Mucosa of rectum (tissue), 2 donors: ENCODE data around the gene RNF223.

Source experiments
- H3K27ac ChIP-seq, 2 donors: one replicate each; pipeline ENCODE4 v1.7.0; 2013; ENCODE audit warnings: inconsistent platforms in 2 of 2, low read depth in 2 of 2, low read length in 2 of 2
- H3K27me3 ChIP-seq, 2 donors: one replicate each; pipeline ENCODE4 v1.7.0; 2013; ENCODE audit warnings: low read length in 2 of 2; ENCODE audit not compliant: control insufficient read depth in 2 of 2, insufficient read depth in 2 of 2
- H3K36me3 ChIP-seq, 2 donors: one replicate each; pipeline ENCODE4 v1.7.0; 2013; ENCODE audit warnings: low read length in 2 of 2; ENCODE audit not compliant: control insufficient read depth in 2 of 2, insufficient read depth in 2 of 2
- H3K4me1 ChIP-seq, 2 donors: one replicate each; pipeline ENCODE4 v1.7.0; 2013; ENCODE audit warnings: low read length in 2 of 2, mild to moderate bottlenecking in 1 of 2; ENCODE audit not compliant: control insufficient read depth in 2 of 2, insufficient read depth in 2 of 2
- H3K4me3 ChIP-seq, 2 donors: one replicate each; pipeline ENCODE4 v1.7.0; 2013; ENCODE audit warnings: low read length in 2 of 2
- H3K9ac ChIP-seq, 2 donors: one replicate each; pipeline ENCODE4 v1.7.0; 2013; ENCODE audit warnings: low read length in 2 of 2, low read depth in 1 of 2, mild to moderate bottlenecking in 1 of 2
- H3K9me3 ChIP-seq, 2 donors: one replicate each; pipeline ENCODE4 v1.7.0; 2013; ENCODE audit warnings: low read length in 2 of 2; ENCODE audit not compliant: control insufficient read depth in 2 of 2
- donor health status: healthy.
- donor health status: Normal muscosa, but diverticular disease.

RNF223 gene

DNA sequence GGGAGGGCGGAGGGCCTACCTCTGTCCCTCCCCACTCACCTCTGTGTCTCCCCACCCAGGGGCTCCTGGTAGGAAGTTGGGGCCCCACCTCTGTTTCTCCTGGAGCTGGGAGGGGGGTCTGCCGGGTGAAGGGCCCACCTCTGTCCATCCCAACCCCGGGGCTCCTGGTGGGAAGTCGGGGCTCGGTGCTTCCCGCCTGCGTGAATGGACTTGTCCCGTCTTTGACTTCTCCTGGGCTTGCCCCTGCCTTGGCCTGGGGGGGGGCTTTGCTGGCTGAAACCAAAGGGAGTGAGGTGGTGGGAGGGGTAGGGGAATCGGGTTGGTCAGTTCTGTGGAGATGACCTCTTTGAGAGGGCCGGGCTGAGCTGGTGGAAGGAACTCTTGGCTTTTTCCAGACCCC is 48.4 kb downstream of the RNF223 start:
- Histone ChIP-seq H3K4me1 (peaks cover 3 to 8% of the 10 kb centered on the region in 2 donors), H3K9me3 (no peaks in the 10 kb centered on the region), H3K36me3 (no peaks in the 10 kb centered on the region), H3K9ac (no peak overlapping the region), H3K27me3 (no peaks in the 10 kb centered on the region), H3K4me3 (no peak overlapping the region), H3K27ac (no peak overlapping the region)

DNA sequence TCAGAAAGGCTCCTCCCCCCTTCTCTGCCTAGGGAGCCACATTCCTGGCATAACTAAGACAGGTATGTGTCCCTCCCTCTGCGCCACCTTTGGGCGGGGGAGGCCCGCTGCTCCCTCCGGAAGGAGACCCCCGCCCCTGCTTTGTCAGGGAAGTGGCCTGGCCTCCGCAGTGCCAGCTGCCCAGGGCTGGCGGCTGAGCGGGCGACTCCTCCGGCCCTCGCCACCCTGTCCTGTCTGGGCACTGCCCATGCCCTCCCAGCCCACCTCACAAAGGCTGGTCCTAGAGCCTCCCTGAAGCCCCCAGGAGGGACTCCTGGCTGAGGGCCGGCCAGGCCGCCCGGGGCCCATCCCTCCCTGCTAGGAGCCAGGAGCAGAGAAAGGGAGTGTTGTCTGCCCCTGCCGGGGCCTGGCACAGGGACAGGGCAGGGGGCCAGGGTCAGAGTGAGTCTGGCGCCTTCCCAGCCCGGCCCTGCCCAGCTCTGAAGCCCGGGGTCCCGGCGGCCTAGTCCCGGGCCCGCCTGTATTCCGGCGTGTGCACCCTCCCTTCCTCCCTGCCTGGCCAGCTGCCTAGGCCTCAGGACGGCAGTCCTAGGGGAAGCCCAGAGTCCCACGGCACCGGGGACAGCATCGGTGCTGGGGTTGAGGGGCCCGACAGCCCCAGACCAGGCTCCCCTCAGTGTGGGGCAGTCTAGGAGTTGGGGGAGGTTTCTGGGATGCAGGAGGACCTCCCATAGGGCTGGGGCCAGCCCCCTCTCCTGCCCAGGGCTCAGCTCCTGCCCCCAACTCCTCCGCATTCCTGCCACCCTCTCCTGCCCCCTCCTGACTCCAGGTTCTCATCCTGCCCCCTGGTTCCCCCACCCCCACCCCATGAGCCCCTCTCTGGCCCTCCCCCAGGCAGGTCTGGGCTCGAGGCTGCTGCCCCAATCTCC is 49.1 kb downstream of the RNF223 start:
- Histone ChIP-seq H3K9ac (no peak overlapping the region), H3K9me3 (no peaks in the 10 kb centered on the region), H3K36me3 (no peaks in the 10 kb centered on the region), H3K4me1 (peaks cover 3 to 8% of the 10 kb centered on the region in 2 donors), H3K4me3 (no peak overlapping the region), H3K27ac (no peak overlapping the region), H3K27me3 (no peaks in the 10 kb centered on the region)

DNA sequence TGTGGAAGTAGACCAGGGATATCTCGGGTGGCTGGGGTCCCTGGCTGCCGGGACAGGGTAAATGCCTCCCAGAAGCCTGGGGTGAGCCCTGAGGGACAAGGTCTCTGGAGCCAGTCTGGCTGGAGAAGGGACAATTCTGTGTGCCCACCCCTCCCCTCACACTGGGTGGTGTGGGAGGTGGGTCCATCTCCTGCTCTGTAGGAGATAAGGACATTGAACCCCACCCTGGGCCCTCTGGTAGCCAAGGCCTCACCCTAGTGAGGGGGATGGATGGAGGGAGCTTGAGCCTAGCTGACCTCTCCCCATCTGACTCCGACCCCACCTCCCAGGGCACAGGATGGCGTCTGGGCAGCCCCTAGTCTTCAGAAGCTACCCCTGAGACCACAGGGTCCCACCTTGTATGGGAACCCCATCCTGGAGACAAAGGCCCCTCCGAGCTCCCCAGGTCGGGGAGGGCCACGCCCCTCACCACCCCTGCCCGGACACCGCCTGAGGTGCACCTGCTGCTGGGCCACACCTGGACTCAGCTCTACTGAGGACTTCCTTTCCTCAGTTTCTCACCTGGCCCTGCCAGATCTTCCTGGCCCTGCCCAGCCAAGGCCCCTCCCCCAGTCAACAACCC is 49.8 kb downstream of the RNF223 start:
- no peak overlapping the region for H3K4me3 ChIP-seq
- no peaks in the 10 kb centered on the region for H3K27me3 ChIP-seq
- no peak overlapping the region for H3K27ac ChIP-seq
- no peak overlapping the region for H3K9ac ChIP-seq
- no peaks in the 10 kb centered on the region for H3K9me3 ChIP-seq
- peaks cover 3 to 8% of the 10 kb centered on the region in 2 donors for H3K4me1 ChIP-seq
- H3K36me3 ChIP-seq, result no peaks in the 10 kb centered on the region

DNA sequence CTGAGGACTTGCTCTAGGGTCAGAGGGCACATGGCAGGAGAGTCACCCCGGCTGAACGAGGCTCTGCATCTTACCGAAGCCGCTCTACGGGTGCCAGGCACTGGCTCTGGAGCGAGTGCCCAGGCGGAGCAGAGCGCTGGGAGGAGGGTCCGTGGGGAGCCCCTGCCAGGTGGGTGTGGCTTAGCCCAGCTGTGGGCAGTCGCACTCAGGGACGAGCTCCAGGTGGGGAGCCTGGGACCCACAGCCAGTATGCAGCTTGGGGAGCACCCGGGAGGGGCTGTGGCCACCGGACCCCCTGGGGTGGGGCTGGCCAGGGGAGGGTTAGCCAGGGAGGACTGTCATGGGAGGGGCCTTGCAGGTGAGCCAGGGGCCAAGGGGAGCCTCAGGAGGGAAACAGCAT is 50.4 kb downstream of the RNF223 start:
- H3K36me3 ChIP-seq, result no peaks in the 10 kb centered on the region
- H3K27me3 ChIP-seq, result no peaks in the 10 kb centered on the region
- H3K4me1 ChIP-seq, result peaks cover 3 to 8% of the 10 kb centered on the region in 2 donors
- H3K9me3 ChIP-seq, result no peaks in the 10 kb centered on the region
- no peak overlapping the region for H3K27ac ChIP-seq
- H3K4me3 ChIP-seq, result no peak overlapping the region
- no peak overlapping the region for H3K9ac ChIP-seq

DNA sequence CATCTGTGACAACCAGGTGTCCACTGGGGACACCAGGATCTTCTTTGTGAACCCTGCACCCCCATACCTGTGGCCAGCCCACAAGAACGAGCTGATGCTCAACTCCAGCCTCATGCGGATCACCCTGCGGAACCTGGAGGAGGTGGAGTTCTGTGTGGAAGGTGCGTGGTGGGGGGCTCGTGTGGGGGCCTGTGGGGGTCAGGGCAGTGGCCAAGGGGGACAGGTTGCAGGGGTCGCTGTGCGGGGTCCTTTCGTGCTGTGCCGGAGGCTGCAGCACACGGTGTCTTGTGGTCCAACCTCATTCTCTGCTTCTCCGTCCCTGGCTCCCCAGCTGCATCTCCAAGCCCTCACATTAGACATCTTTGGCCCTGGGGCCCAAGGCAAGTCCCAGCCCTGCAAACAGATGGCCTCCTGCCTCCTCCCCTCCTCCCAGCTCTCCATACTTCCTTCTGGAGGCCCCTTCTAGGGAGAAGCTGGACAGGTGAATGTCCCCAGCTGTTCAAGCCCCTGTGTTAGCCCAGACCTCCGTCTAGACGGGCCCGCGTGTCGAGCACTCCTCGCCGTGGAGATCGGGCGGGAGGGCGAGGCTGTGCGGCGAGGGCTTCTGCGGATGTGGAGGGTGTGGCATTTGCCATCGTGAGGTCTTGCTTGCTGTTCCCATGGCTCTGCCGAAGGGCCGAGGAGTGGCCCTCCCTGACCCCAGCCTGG is 51.6 kb downstream of the RNF223 start:
- Histone ChIP-seq H3K27ac (no peak overlapping the region), H3K9me3 (no peaks in the 10 kb centered on the region), H3K36me3 (no peaks in the 10 kb centered on the region), H3K4me3 (no peak overlapping the region), H3K27me3 (no peaks in the 10 kb centered on the region), H3K9ac (no peak overlapping the region), H3K4me1 (peaks cover 3 to 8% of the 10 kb centered on the region in 2 donors)

DNA sequence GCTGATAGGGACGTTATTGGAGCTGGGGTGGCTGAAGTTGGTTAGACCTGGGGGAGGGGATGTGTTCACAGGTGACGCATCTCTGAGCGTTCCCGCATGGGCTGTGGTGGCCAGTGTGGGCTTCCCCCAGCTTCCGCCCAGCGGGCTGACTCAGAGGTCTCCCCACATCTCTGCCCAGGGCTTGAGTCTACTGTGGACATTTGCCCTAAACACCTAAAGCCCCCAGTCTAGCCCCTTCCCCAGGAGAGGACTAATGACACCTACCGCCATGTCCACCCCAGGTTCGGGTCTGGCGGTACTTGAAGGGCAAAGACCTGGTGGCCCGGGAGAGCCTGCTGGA is 52.2 kb downstream of the RNF223 start:
- H3K36me3 ChIP-seq, result no peaks in the 10 kb centered on the region
- H3K4me1 ChIP-seq, result peaks cover 3 to 8% of the 10 kb centered on the region in 2 donors
- no peak overlapping the region for H3K27ac ChIP-seq
- H3K9me3 ChIP-seq, result no peaks in the 10 kb centered on the region
- no peaks in the 10 kb centered on the region for H3K27me3 ChIP-seq
- no peak overlapping the region for H3K4me3 ChIP-seq
- H3K9ac ChIP-seq, result no peak overlapping the region

DNA sequence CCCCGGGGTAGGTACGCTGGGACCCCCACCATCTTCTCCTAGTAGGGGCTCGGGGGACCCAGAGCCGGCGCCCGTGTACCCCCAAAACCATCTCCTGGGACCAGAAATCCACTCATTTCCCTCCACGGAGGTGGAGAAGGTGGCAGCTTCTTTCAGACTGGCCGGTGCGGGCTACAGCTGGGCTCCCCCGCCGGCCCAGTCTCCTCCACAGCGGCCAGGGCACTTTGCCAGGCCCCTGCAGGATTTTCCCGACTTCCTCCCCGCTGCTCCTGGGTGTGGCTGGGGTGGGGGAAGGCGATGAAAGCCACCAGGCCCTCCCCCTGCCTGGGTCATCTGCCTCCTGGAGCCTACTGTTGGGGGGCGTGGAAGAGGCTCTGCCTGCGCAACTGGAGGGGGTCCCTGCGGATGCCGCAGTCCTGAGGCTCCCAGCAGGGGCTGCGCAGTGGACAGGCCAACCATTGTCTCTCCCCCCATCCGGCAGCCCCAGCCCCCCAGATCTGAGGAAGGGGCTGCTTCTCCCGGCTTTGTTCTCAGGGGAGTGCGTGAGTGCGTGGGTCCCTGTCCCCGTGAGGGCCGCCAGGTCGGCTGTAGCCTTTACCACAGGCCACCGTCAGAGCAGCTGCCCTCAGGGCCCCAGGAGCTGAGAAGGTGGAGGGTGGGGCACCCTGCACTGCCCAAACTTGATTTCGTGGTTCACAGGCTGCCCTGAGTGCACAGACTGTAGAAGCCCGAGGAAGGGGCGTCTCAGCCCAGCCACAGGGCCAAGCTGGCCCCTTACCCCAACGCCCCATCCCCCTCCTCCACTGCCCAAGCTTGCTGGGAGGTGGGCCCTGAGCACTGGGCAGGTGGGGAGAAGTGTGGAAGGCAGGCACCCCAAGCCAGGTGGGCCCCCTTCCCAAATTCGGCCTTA is 52.8 kb downstream of the RNF223 start:
- no peaks in the 10 kb centered on the region for H3K27me3 ChIP-seq
- H3K36me3 ChIP-seq, result no peaks in the 10 kb centered on the region
- peaks cover 3 to 8% of the 10 kb centered on the region in 2 donors for H3K4me1 ChIP-seq
- peak overlapping the region in 1 of 2 donors; percentile 12 for H3K9ac ChIP-seq
- no peak overlapping the region for H3K27ac ChIP-seq
- H3K4me3 ChIP-seq, result peak overlapping the region; percentile 37 to 66
- H3K9me3 ChIP-seq, result no peaks in the 10 kb centered on the region
